Measurements from ENCODE around the gene MLC1.

Gene MLC1

GRCh38 chr22:50074551-50075530 lies 10.4 kb downstream of the MLC1 start:
- no peaks in the 10 kb centered on the region for H3K27me3 ChIP-seq (ENCODE audit: insufficient read depth, poor library complexity, severe bottlenecking)
- no peaks in the 10 kb centered on the region for H3K4me1 ChIP-seq (ENCODE audit: insufficient read depth, poor library complexity, severe bottlenecking)
- ATAC-seq (ENCODE audit: low read depth) (no peak), DNase-seq (ENCODE audit: low spot score) (no peak)
- no peaks in the 10 kb centered on the region for H3K9me3 ChIP-seq (ENCODE audit: severe bottlenecking)
- no peak overlapping the region for H3K27ac ChIP-seq (ENCODE audit: poor library complexity, severe bottlenecking)
- H3K4me3 ChIP-seq (ENCODE audit: severe bottlenecking): no peak overlapping the region
- H3K36me3 ChIP-seq (ENCODE audit: low read depth): no peaks in the 10 kb centered on the region
- TF ChIP-seq CTCF (IDR thresholded peaks at IDR 0.05; ENCODE audit: poor library complexity, severe bottlenecking): no peak

GRCh38 chr22:50074056-50074455 lies 11.2 kb downstream of the MLC1 start:
- no peak for DNase-seq (ENCODE audit: low spot score)
- no peak for TF ChIP-seq CTCF (IDR thresholded peaks at IDR 0.05; ENCODE audit: poor library complexity, severe bottlenecking)
- Histone ChIP-seq H3K4me1 (ENCODE audit: insufficient read depth, poor library complexity, severe bottlenecking) (no peaks in the 10 kb centered on the region), H3K9me3 (ENCODE audit: severe bottlenecking) (no peaks in the 10 kb centered on the region), H3K27ac (ENCODE audit: poor library complexity, severe bottlenecking) (no peak overlapping the region), H3K4me3 (ENCODE audit: severe bottlenecking) (no peak overlapping the region), H3K36me3 (ENCODE audit: low read depth) (no peaks in the 10 kb centered on the region), H3K27me3 (ENCODE audit: insufficient read depth, poor library complexity, severe bottlenecking) (no peaks in the 10 kb centered on the region)
- no peak for ATAC-seq (ENCODE audit: low read depth)

GRCh38 chr22:50072714-50073538 lies 12.3 kb downstream of the MLC1 start:
- no peak for DNase-seq (ENCODE audit: low spot score)
- H3K9me3 ChIP-seq (ENCODE audit: severe bottlenecking): no peaks in the 10 kb centered on the region
- no peak overlapping the region for H3K27ac ChIP-seq (ENCODE audit: poor library complexity, severe bottlenecking)
- no peaks in the 10 kb centered on the region for H3K27me3 ChIP-seq (ENCODE audit: insufficient read depth, poor library complexity, severe bottlenecking)
- no peaks in the 10 kb centered on the region for H3K4me1 ChIP-seq (ENCODE audit: insufficient read depth, poor library complexity, severe bottlenecking)
- no peak overlapping the region for H3K4me3 ChIP-seq (ENCODE audit: severe bottlenecking)
- H3K36me3 ChIP-seq (ENCODE audit: low read depth): no peaks in the 10 kb centered on the region
- no peak for TF ChIP-seq CTCF (IDR thresholded peaks at IDR 0.05; ENCODE audit: poor library complexity, severe bottlenecking)
- ATAC-seq (ENCODE audit: low read depth): no peak

GRCh38 chr22:50072167-50072555 lies 13.1 kb downstream of the MLC1 start:
- no peaks in the 10 kb centered on the region for H3K27me3 ChIP-seq (ENCODE audit: insufficient read depth, poor library complexity, severe bottlenecking)
- no peak for ATAC-seq (ENCODE audit: low read depth)
- no peaks in the 10 kb centered on the region for H3K9me3 ChIP-seq (ENCODE audit: severe bottlenecking)
- no peak overlapping the region for H3K4me3 ChIP-seq (ENCODE audit: severe bottlenecking)
- no peak for TF ChIP-seq CTCF (IDR thresholded peaks at IDR 0.05; ENCODE audit: poor library complexity, severe bottlenecking)
- no peaks in the 10 kb centered on the region for H3K36me3 ChIP-seq (ENCODE audit: low read depth)
- no peaks in the 10 kb centered on the region for H3K4me1 ChIP-seq (ENCODE audit: insufficient read depth, poor library complexity, severe bottlenecking)
- DNase-seq (ENCODE audit: low spot score): no peak
- no peak overlapping the region for H3K27ac ChIP-seq (ENCODE audit: poor library complexity, severe bottlenecking)

Data from RWPE2 (cell line).